ENCODE data around the gene SPOCK2.

- TF ChIP-seq EZH2 (IDR thresholded peaks at IDR 0.05; ENCODE audit: low read length, missing control alignments): no peak
- TF ChIP-seq, protein P1, sequence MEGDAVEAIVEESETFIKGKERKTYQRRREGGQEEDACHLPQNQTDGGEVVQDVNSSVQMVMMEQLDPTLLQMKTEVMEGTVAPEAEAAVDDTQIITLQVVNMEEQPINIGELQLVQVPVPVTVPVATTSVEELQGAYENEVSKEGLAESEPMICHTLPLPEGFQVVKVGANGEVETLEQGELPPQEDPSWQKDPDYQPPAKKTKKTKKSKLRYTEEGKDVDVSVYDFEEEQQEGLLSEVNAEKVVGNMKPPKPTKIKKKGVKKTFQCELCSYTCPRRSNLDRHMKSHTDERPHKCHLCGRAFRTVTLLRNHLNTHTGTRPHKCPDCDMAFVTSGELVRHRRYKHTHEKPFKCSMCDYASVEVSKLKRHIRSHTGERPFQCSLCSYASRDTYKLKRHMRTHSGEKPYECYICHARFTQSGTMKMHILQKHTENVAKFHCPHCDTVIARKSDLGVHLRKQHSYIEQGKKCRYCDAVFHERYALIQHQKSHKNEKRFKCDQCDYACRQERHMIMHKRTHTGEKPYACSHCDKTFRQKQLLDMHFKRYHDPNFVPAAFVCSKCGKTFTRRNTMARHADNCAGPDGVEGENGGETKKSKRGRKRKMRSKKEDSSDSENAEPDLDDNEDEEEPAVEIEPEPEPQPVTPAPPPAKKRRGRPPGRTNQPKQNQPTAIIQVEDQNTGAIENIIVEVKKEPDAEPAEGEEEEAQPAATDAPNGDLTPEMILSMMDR (conservative IDR thresholded peaks at IDR 0.05 in 1 of 2, IDR thresholded peaks at IDR 0.05 in 1 of 2; ENCODE audit: low read depth in 1 of 2, low read length in 2 of 2): peak; percentile 40 to 61
These were observed 38.0 kb upstream of the SPOCK2 start for GRCh38 chr10:72126184-72126871.

All from fibroblast of lung (primary cell).